CD14-positive monocyte (primary cell): ENCODE results near the gene PSMA6. TPM values are rescaled to one million over a fixed set of nuclear protein-coding genes. Genes with fewer than 3 reads are reported as not detected.
"Not testable (repeated sequence)": the region's sequence is repeated elsewhere in the genome, so short reads cannot be mapped to it uniquely, and the experiment has no call there.

Experiments
- DNase-seq, 3 donors: peaks; one replicate each; pipeline ENCODE4 v3.0.0-alpha.2; 2011 to 2022
- H2AFZ ChIP-seq: 2 replicates; pipeline ENCODE4 v1.6.0; 2012; ENCODE audit warnings: mild to moderate bottlenecking, low read depth, low read length, inconsistent platforms; ENCODE audit not compliant: insufficient read depth, poor library complexity, severe bottlenecking
- H3K27ac ChIP-seq, 2 donors: 1 replicate in 1 of 2; 2 replicates in 1 of 2; pipeline ENCODE4 v1.5.1; 2012 to 2013; ENCODE audit warnings: low read length in 2 of 2, control low read depth in 1 of 2, inconsistent platforms in 1 of 2, low read depth in 1 of 2, mild to moderate bottlenecking in 1 of 2
- H3K27me3 ChIP-seq, 2 donors: one replicate each; pipeline versions ENCODE4 v1.6.0 to v1.6.1; 2011 to 2013; ENCODE audit warnings: low read length in 2 of 2; ENCODE audit not compliant: control insufficient read depth in 2 of 2, insufficient read depth in 2 of 2
- H3K36me3 ChIP-seq, 2 donors: replicated peaks in 1 of 2; 1 replicate in 1 of 2; 2 replicates in 1 of 2; pipeline versions ENCODE4 v1.5.1 to v1.6.1; 2012 to 2013; ENCODE audit warnings: low read length in 2 of 2, control low read depth in 1 of 2, inconsistent platforms in 1 of 2, mild to moderate bottlenecking in 1 of 2; ENCODE audit not compliant: insufficient read depth in 2 of 2, control insufficient read depth in 1 of 2
- H3K4me1 ChIP-seq, 2 donors: 1 replicate in 1 of 2; 2 replicates in 1 of 2; pipeline versions ENCODE4 v1.5.1 to v1.6.1; 2012 to 2013; ENCODE audit warnings: low read length in 2 of 2, control low read depth in 1 of 2, inconsistent platforms in 1 of 2, mild to moderate bottlenecking in 1 of 2, moderate library complexity in 1 of 2; ENCODE audit not compliant: insufficient read depth in 2 of 2, control insufficient read depth in 1 of 2
- H3K4me2 ChIP-seq: replicated peaks from 2 replicates; pipeline ENCODE3; 2012; ENCODE audit warnings: low read length, moderate library complexity, mild to moderate bottlenecking; ENCODE audit not compliant: poor library complexity, severe bottlenecking; ENCODE audit errors: extremely low read depth
- H3K4me3 ChIP-seq, 3 experiments: fragments of 200-600 bp in 1 of 3; sonication (generic) in 1 of 3; replicated peaks in 1 of 3; 1 replicate in 2 of 3; 2 replicates in 1 of 3; pipeline ENCODE4 v1.5.1; 2011 to 2013; ENCODE audit warnings: low read length in 3 of 3, mild to moderate bottlenecking in 3 of 3, control low read depth in 2 of 3, low read depth in 2 of 3, inconsistent platforms in 1 of 3, moderate library complexity in 1 of 3
- H3K79me2 ChIP-seq: 2 replicates; pipeline ENCODE4 v1.6.0; 2012; ENCODE audit warnings: mild to moderate bottlenecking, control low read depth, inconsistent platforms, low read length, moderate library complexity; ENCODE audit not compliant: insufficient read depth
- H3K9ac ChIP-seq: 2 replicates; pipeline ENCODE4 v1.6.0; 2017; ENCODE audit warnings: low read length, mild to moderate bottlenecking; ENCODE audit not compliant: insufficient read depth, poor library complexity, severe bottlenecking
- H3K9me3 ChIP-seq, 2 donors: replicated peaks in 1 of 2; 1 replicate in 1 of 2; 2 replicates in 1 of 2; pipeline versions ENCODE4 v1.5.1 to v1.6.1; 2012 to 2013; ENCODE audit warnings: low read length in 2 of 2, control low read depth in 1 of 2; ENCODE audit not compliant: control insufficient read depth in 1 of 2, insufficient read depth in 1 of 2
- H4K20me1 ChIP-seq: 2 replicates; pipeline ENCODE4 v1.6.0; 2012; ENCODE audit warnings: mild to moderate bottlenecking, low read length, control low read depth, moderate library complexity; ENCODE audit not compliant: insufficient read depth
- H3K27ac Mint-ChIP-seq, 7 donors: one replicate each; pipeline ENCODE4 v1.8.0; 2020; ENCODE audit warnings: mild to moderate bottlenecking in 7 of 7, mixed read lengths in 7 of 7, moderate library complexity in 6 of 7, inconsistent platforms in 2 of 7
- H3K27me3 Mint-ChIP-seq, 3 donors: one replicate each; pipeline ENCODE4 v1.8.0; 2021 to 2022; ENCODE audit warnings: low read depth in 3 of 3, mild to moderate bottlenecking in 3 of 3, mixed read lengths in 3 of 3, moderate library complexity in 3 of 3, inconsistent platforms in 1 of 3
- H3K36me3 Mint-ChIP-seq, 2 donors: one replicate each; pipeline ENCODE4 v1.8.0; 2020; ENCODE audit warnings: mixed read lengths in 2 of 2, inconsistent platforms in 1 of 2, mild to moderate bottlenecking in 1 of 2
- H3K4me1 Mint-ChIP-seq: one replicate; pipeline ENCODE4 v1.8.0; 2020; ENCODE audit warnings: mild to moderate bottlenecking, mixed read lengths
- H3K4me3 Mint-ChIP-seq, 2 donors: one replicate each; pipeline ENCODE4 v1.8.0; 2020; ENCODE audit warnings: mild to moderate bottlenecking in 2 of 2, mixed read lengths in 2 of 2, moderate library complexity in 1 of 2
- H3K9me3 Mint-ChIP-seq, 7 donors: one replicate each; pipeline ENCODE4 v1.8.0; 2020 to 2022; ENCODE audit warnings: mixed read lengths in 7 of 7, mild to moderate bottlenecking in 6 of 7, moderate library complexity in 6 of 7, inconsistent platforms in 2 of 7
- WGBS: methylation state at CpG from one replicate; pipeline ENCODE4 v1.1.5; 2013; ENCODE audit warnings: missing lambda C conversion rate; ENCODE audit not compliant: insufficient coverage; 5-methylcytosine and 5-hydroxymethylcytosine counted together
- intact Hi-C, 2 donors: fragments of 100-400 bp; cut with micrococcal nuclease; formaldehyde crosslinking; loops; one replicate each; pipeline versions ENCODE4 v1.15.0 to v1.15.1; 2023
- polyA plus RNA-seq, 3 donors: library from polyadenylated mRNA; depleted of rRNA in 1 of 3; unstranded in 2 of 3; stranded (reverse) in 1 of 3; fragments of 300-500 nt in 2 of 3; fragments of >200 nt in 1 of 3; fragmentation: Illumina TruSeq in 2 of 3; gene quantifications; 1 replicate in 2 of 3; 2 replicates in 1 of 3; pipeline ENCODE4 v1.2.3, GENCODE V29; 2012 to 2021
- TF ChIP-seq, protein P1 (sequence below): fragments of 200-600 bp; IDR thresholded peaks from one replicate; pipeline ENCODE4 v1.8.0; 2022; ENCODE audit warnings: antibody characterized with exemption, mild to moderate bottlenecking

Gene PSMA6
- polyA plus RNA-seq, 3 donors: 144 to 572 (median 480) TPM

GRCh38 chr14:35299708-35300107 lies 7.5 kb downstream of the PSMA6 start:
- H3K9ac ChIP-seq: no peak overlapping the region
- no peak overlapping the region for H3K4me3 ChIP-seq
- H2AFZ ChIP-seq: no peak overlapping the region
- no peak overlapping the region for H3K4me3 Mint-ChIP-seq
- DNase-seq: peak in 1 of 3 donors; percentile 27
- 0% methylated on average over 1 of the region's 1 CpG for WGBS
- intact Hi-C loops: loop anchor here (5.0 to 10.0 kb wide), 3 partner anchors 43 to 255 kb away; partner anchors contain the start of genes FAM177A1 (in 1 of the 2), PPP2R3C (in 1 of the 2) and PRORP (in 1 of the 2)
- peaks cover 14 to 24% of the 10 kb centered on the region in 2 donors for H3K36me3 Mint-ChIP-seq
- no peaks in the 10 kb centered on the region for H3K27me3 Mint-ChIP-seq
- peaks cover 82% of the 10 kb centered on the region for H3K4me1 Mint-ChIP-seq
- peaks cover 74 to 92% of the 10 kb centered on the region in 2 donors for H3K4me1 ChIP-seq
- no peaks in the 10 kb centered on the region for H3K9me3 ChIP-seq
- peaks cover 98% of the 10 kb centered on the region for H3K79me2 ChIP-seq
- peak overlapping the region; percentile 73 to 97 (median 87) for H3K27ac Mint-ChIP-seq
- no peaks in the 10 kb centered on the region for H3K9me3 Mint-ChIP-seq
- peaks cover 48% of the 10 kb centered on the region for H4K20me1 ChIP-seq
- no peak overlapping the region for H3K4me2 ChIP-seq
- peak overlapping the region in 1 of 2 donors; percentile 63 for H3K27ac ChIP-seq
- H3K36me3 ChIP-seq: no peaks in the 10 kb centered on the region
- H3K27me3 ChIP-seq: no peaks in the 10 kb centered on the region
- TF ChIP-seq, protein P1, sequence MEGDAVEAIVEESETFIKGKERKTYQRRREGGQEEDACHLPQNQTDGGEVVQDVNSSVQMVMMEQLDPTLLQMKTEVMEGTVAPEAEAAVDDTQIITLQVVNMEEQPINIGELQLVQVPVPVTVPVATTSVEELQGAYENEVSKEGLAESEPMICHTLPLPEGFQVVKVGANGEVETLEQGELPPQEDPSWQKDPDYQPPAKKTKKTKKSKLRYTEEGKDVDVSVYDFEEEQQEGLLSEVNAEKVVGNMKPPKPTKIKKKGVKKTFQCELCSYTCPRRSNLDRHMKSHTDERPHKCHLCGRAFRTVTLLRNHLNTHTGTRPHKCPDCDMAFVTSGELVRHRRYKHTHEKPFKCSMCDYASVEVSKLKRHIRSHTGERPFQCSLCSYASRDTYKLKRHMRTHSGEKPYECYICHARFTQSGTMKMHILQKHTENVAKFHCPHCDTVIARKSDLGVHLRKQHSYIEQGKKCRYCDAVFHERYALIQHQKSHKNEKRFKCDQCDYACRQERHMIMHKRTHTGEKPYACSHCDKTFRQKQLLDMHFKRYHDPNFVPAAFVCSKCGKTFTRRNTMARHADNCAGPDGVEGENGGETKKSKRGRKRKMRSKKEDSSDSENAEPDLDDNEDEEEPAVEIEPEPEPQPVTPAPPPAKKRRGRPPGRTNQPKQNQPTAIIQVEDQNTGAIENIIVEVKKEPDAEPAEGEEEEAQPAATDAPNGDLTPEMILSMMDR: no peak

DNA sequence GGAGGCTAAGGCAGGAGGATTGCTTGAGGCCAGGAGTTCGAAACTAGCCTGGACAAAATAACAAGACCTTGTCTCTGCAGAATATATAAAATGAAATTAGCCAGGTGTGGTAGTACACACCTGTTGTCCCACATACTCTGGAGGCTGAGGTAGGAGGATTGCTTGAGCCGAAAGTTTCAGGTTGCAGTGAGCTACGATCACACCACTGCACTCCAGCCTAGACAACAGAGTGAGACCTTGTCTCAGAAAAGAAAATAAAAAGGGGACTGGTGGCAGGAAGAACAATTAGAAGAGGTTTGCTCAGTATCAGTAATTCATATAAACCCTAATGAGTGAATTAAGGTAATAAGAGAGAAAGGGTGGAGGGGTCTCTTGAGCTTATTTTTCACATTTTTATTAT lies 8.0 kb downstream of the PSMA6 start:
- no peaks in the 10 kb centered on the region for H3K9me3 ChIP-seq
- Mint-ChIP-seq H3K4me3 (peak overlapping the region in 1 of 2 donors; percentile 7), H3K27me3 (no peaks in the 10 kb centered on the region), H3K27ac (peak overlapping the region; percentile 19 to 97 (median 85)), H3K4me1 (peaks cover 82% of the 10 kb centered on the region), H3K36me3 (peaks cover 14 to 23% of the 10 kb centered on the region in 2 donors), H3K9me3 (no peaks in the 10 kb centered on the region)
- peaks cover 70 to 91% of the 10 kb centered on the region in 2 donors for H3K4me1 ChIP-seq
- no peaks in the 10 kb centered on the region for H3K27me3 ChIP-seq
- intact Hi-C loops: loop anchor here (5.0 to 10.0 kb wide), 2 partner anchors 42 to 255 kb away; partner anchors contain the start of gene FAM177A1 (in 1 of the 2)
- peaks cover 53% of the 10 kb centered on the region for H4K20me1 ChIP-seq
- H3K4me2 ChIP-seq: peak overlapping the region; percentile 33
- peak overlapping the region in 1 of 2 donors; percentile 63 for H3K27ac ChIP-seq
- no peak for DNase-seq
- no CpG with 5 or more reads among the region's 3 CpGs for WGBS
- H3K4me3 ChIP-seq: no peak overlapping the region
- peaks cover 98% of the 10 kb centered on the region for H3K79me2 ChIP-seq
- no peak overlapping the region for H2AFZ ChIP-seq
- no peak overlapping the region for H3K9ac ChIP-seq
- TF ChIP-seq, protein P1: no peak
- no peaks in the 10 kb centered on the region for H3K36me3 ChIP-seq

DNA sequence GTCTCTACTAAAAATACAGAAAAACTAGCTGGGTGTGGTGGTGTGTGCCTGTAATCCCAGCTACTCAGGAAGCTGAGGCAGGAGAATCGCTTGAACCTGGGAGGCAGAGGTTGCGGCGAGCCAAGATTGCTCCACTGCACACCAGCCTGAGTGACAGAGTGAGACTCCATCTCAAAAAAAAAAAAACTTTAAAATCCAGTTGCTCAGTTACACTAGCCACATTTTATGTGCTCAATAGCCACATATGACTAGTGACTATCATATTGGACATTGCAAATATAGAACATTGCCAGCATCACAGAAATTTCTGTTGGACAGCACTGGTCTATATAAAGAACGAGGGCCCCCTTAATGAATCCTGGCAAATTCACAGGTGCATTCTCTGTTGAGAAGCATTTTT lies 9.2 kb downstream of the PSMA6 start:
- not testable (repeated sequence) for DNase-seq, H3K4me2 ChIP-seq, H3K9me3 Mint-ChIP-seq, H3K9me3 ChIP-seq, H3K27me3 Mint-ChIP-seq, H3K9ac ChIP-seq, H2AFZ ChIP-seq, H3K27me3 ChIP-seq, H3K36me3 ChIP-seq
- peak overlapping the region in 1 of 2 donors; percentile 2 for H3K4me3 Mint-ChIP-seq
- H3K27ac Mint-ChIP-seq: peak overlapping the region; percentile 83 to 97 (median 88)
- H3K4me1 Mint-ChIP-seq: peaks cover 72% of the 10 kb centered on the region
- peaks cover 16 to 20% of the 10 kb centered on the region in 2 donors for H3K36me3 Mint-ChIP-seq
- Histone ChIP-seq H3K4me3 (peak overlapping the region in 1 of 3 experiments; percentile 0), H3K79me2 (peaks cover 98% of the 10 kb centered on the region), H3K4me1 (peaks cover 60 to 80% of the 10 kb centered on the region in 2 donors), H4K20me1 (peaks cover 64% of the 10 kb centered on the region), H3K27ac (peak overlapping the region; percentile 50 to 63)
- intact Hi-C loops: loop anchor here (5.0 to 10.0 kb wide), 2 partner anchors 41 to 257 kb away; partner anchors contain the start of gene FAM177A1 (in 1 of the 2)
- WGBS: 86% methylated on average over 1 of the region's 4 CpGs
